ENCODE measurements around the gene ASCC1. TPM values are rescaled to one million over a fixed set of nuclear protein-coding genes. Genes with fewer than 3 reads are reported as not detected.

Gene ASCC1
- total RNA-seq, 1 donor from 2014 or later, result 38.6 TPM

DNA sequence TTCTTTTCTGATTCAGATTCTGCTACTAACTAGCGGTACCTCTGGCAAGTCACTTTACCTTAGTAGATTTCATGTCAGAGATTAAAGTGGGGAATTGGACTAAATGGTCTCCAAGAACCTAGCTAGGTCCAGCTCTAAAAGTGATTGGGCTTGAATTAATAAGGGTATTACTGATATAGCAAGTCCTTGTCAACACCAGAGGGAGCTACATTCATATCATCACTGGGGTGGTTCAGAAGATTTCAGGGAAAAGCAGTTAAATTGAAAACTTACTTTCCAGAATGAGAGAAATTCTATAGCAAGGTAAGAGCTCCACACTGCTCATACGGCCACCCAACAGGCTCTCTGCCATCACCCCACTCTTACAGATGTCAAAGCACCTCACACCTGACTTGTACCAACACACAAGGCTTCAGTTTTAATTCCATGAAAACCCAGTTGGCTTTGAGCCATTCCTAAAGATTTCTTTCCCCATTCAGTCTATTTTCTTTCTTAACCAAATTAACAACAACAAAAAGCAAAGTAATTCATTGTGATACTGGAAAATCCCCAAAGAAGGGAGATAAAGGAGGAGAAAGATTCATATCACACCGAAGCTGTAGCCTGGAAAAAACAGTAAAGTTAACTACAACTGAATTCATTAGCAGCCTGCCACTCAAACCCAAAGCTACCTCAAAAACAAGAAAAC, 89.7 kb downstream of the ASCC1 start:
- no peak overlapping the region for H3K4me3 ChIP-seq (ENCODE audit: low read depth, low read length)
- no peaks in the 10 kb centered on the region for H3K27me3 ChIP-seq (ENCODE audit: control insufficient read depth, insufficient read depth, low read length)
- peak; percentile 25 for DNase-seq (ENCODE audit: low read depth)
- no peaks in the 10 kb centered on the region for H3K36me3 ChIP-seq (ENCODE audit: control insufficient read depth, insufficient read depth, low read length)
- TF ChIP-seq, protein P1, sequence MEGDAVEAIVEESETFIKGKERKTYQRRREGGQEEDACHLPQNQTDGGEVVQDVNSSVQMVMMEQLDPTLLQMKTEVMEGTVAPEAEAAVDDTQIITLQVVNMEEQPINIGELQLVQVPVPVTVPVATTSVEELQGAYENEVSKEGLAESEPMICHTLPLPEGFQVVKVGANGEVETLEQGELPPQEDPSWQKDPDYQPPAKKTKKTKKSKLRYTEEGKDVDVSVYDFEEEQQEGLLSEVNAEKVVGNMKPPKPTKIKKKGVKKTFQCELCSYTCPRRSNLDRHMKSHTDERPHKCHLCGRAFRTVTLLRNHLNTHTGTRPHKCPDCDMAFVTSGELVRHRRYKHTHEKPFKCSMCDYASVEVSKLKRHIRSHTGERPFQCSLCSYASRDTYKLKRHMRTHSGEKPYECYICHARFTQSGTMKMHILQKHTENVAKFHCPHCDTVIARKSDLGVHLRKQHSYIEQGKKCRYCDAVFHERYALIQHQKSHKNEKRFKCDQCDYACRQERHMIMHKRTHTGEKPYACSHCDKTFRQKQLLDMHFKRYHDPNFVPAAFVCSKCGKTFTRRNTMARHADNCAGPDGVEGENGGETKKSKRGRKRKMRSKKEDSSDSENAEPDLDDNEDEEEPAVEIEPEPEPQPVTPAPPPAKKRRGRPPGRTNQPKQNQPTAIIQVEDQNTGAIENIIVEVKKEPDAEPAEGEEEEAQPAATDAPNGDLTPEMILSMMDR (IDR thresholded peaks at IDR 0.05; ENCODE audit: insufficient read depth, low read length, poor library complexity, severe bottlenecking), result peak; percentile 38

DNA sequence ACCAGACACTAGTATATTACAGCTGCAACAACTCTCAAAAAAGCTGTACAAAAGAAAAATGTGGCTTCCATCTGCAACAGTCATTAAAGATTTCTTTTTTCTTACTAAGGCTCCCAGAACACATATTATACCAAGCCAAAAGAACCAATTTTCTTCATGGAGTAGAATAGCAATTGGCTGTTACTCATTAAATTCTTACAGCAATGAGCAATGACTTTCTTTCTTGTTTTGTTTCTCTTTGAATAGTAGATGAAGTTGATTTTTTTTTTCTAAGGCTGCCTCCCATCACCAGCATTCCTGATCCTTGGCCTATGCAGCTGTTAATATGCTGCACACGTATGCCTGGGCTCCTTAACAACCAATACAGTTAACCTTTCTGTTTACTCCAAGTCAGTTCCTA, 91.1 kb downstream of the ASCC1 start:
- DNase-seq (ENCODE audit: low read depth), result peak; percentile 19
- TF ChIP-seq, protein P1 (IDR thresholded peaks at IDR 0.05; ENCODE audit: insufficient read depth, low read length, poor library complexity, severe bottlenecking), result no peak
- Histone ChIP-seq H3K27me3 (ENCODE audit: control insufficient read depth, insufficient read depth, low read length) (no peaks in the 10 kb centered on the region), H3K36me3 (ENCODE audit: control insufficient read depth, insufficient read depth, low read length) (no peaks in the 10 kb centered on the region), H3K4me3 (ENCODE audit: low read depth, low read length) (no peak overlapping the region)

DNA sequence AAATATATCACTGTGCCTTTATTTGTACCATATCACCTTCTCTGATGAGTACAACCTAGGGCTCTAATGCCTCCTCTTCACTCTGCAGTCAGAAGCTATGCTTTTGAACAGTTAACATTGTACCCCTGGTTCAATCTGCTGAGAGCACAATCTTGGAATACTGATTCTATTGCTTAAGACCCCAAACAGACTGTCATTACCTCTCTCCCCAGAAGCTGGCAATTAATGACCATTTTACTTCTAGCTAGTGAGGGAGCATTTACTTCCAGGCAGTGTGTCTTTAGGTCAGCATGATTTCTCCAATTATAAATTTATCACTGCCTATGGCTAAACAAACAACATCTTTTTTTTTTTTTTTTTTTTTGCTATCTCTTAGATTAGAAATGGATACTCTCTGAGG, 91.7 kb downstream of the ASCC1 start:
- no peak overlapping the region for H3K4me3 ChIP-seq (ENCODE audit: low read depth, low read length)
- H3K36me3 ChIP-seq (ENCODE audit: control insufficient read depth, insufficient read depth, low read length), result no peaks in the 10 kb centered on the region
- TF ChIP-seq, protein P1 (IDR thresholded peaks at IDR 0.05; ENCODE audit: insufficient read depth, low read length, poor library complexity, severe bottlenecking), result no peak
- no peak for DNase-seq (ENCODE audit: low read depth)
- H3K27me3 ChIP-seq (ENCODE audit: control insufficient read depth, insufficient read depth, low read length), result no peaks in the 10 kb centered on the region

DNA sequence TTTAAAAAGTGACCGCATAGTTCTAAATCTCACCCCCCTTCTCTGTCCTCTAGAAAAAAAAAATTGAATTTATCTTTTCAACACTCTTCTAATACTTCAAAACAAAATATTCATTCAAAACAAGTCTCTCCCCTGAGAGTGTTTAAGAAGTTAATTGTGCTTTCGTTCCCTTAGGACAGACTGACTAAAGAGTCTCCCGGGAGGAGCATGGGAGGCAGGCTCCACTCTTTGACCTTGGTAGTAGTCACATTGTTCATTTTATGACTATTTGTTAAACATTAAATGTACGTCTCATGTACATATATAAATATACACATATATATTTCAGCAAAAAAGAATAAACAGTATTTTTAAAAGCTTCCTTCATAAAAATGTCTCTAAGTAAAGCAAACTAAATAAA, 92.5 kb downstream of the ASCC1 start:
- no peak for DNase-seq (ENCODE audit: low read depth)
- TF ChIP-seq, protein P1 (IDR thresholded peaks at IDR 0.05; ENCODE audit: insufficient read depth, low read length, poor library complexity, severe bottlenecking), result no peak
- Histone ChIP-seq H3K36me3 (ENCODE audit: control insufficient read depth, insufficient read depth, low read length) (no peaks in the 10 kb centered on the region), H3K4me3 (ENCODE audit: low read depth, low read length) (no peak overlapping the region), H3K27me3 (ENCODE audit: control insufficient read depth, insufficient read depth, low read length) (no peaks in the 10 kb centered on the region)

DNA sequence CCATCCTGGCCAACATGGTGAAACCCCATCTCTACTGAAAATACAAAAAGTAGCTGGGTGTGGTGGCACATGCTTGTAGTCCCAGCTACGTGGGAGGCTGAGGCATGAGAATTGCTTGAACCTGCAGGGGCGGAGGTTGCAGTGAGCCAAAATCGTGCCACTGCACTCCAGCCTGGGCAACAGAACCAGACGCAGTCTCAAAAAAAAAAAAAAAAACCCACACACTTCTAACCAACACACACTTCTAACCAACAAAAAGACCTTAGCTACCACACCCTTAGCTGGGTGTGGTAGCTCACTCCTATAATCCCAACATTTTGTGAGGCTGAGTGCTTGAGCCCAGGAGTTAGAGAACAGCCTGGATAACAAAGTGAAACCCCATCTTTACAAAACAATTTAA, 93.9 kb downstream of the ASCC1 start:
- Histone ChIP-seq H3K36me3 (ENCODE audit: control insufficient read depth, insufficient read depth, low read length) (no peaks in the 10 kb centered on the region), H3K4me3 (ENCODE audit: low read depth, low read length) (no peak overlapping the region), H3K27me3 (ENCODE audit: control insufficient read depth, insufficient read depth, low read length) (no peaks in the 10 kb centered on the region)
- TF ChIP-seq, protein P1 (IDR thresholded peaks at IDR 0.05; ENCODE audit: insufficient read depth, low read length, poor library complexity, severe bottlenecking), result no peak
- no peak for DNase-seq (ENCODE audit: low read depth)

DNA sequence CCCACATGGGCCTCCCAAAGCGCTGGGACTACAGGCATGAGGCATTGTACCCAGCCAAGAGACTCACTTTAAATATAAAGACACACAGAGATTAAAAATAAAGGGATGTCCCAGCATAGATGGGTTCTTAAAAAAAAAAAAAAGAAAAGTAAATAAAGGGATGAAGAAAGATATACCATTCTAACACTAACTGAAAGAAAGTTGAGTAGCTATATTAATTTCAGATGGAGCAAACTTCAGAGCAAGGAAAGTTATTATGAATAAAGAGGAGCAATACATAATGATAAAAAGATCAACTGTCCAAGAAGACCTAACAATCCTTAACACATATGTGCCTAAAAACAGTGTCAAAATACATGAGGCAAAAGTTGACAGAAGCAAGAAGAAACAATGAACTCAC, 94.7 kb downstream of the ASCC1 start:
- DNase-seq (ENCODE audit: low read depth), result no peak

More for the DNA sequence above, 94.7 kb downstream of the ASCC1 start:
- Histone ChIP-seq H3K36me3 (ENCODE audit: control insufficient read depth, insufficient read depth, low read length) (no peaks in the 10 kb centered on the region), H3K4me3 (ENCODE audit: low read depth, low read length) (no peak overlapping the region), H3K27me3 (ENCODE audit: control insufficient read depth, insufficient read depth, low read length) (no peaks in the 10 kb centered on the region)
- TF ChIP-seq, protein P1 (IDR thresholded peaks at IDR 0.05; ENCODE audit: insufficient read depth, low read length, poor library complexity, severe bottlenecking), result no peak
